Stimulated activated CD4-positive, alpha-beta T cell treated with anti-CD3 and anti-CD28 coated beads, Interleukin-2, amount 100 ng/mL, for 48 hours (primary cell): ENCODE results near the gene R3HCC1L.
"Not testable (repeated sequence)": the region's sequence is repeated elsewhere in the genome, so short reads cannot be mapped to it uniquely, and the experiment has no call there.

Experiments used
- DNase-seq, 2 donors: peaks; one replicate each; pipeline ENCODE4 v3.0.0-alpha.2; 2020

Gene R3HCC1L

GRCh38 chr10:98133075-98133752, 1.2 kb upstream of the R3HCC1L start:
- not testable (repeated sequence) for DNase-seq

GRCh38 chr10:98134117-98134430, 383 bp upstream of the R3HCC1L start:
- DNase-seq: no peak

GRCh38 chr10:98135222-98135899, 904 bp downstream of the R3HCC1L start:
- DNase-seq: peak in 1 of 2 donors; percentile 13

- DNase-seq: not testable (repeated sequence)
Observed at GRCh38 chr10:98136775-98137174, 2.3 kb downstream of the R3HCC1L start.

- no peak for DNase-seq
Observed at GRCh38 chr10:98138031-98138430, 3.6 kb downstream of the R3HCC1L start.

GRCh38 chr10:98139431-98139830, 5.0 kb downstream of the R3HCC1L start:
- no peak for DNase-seq

GRCh38 chr10:98141484-98142073, 7.1 kb downstream of the R3HCC1L start:
- DNase-seq: no peak

- no peak for DNase-seq
Observed at GRCh38 chr10:98144985-98145384, 10.5 kb downstream of the R3HCC1L start.

- no peak for DNase-seq
Observed at GRCh38 chr10:98149858-98150257, 15.4 kb downstream of the R3HCC1L start.

GRCh38 chr10:98150544-98150943, 16.1 kb downstream of the R3HCC1L start:
- no peak for DNase-seq

GRCh38 chr10:98152778-98153177, 18.3 kb downstream of the R3HCC1L start:
- DNase-seq: not testable (repeated sequence)

- DNase-seq: not testable (repeated sequence)
Observed at GRCh38 chr10:98153213-98153958, 18.9 kb downstream of the R3HCC1L start.

- no peak for DNase-seq
Observed at GRCh38 chr10:98154076-98154475, 19.6 kb downstream of the R3HCC1L start.

- DNase-seq: no peak
Observed at GRCh38 chr10:98158576-98158975, 24.1 kb downstream of the R3HCC1L start.

GRCh38 chr10:98163941-98164340, 29.5 kb downstream of the R3HCC1L start:
- no peak for DNase-seq

GRCh38 chr10:98167191-98167590, 32.7 kb downstream of the R3HCC1L start:
- DNase-seq: no peak

- DNase-seq: no peak
Observed at GRCh38 chr10:98168147-98168546, 33.7 kb downstream of the R3HCC1L start.

- no peak for DNase-seq
Observed at GRCh38 chr10:98168766-98169165, 34.3 kb downstream of the R3HCC1L start.

GRCh38 chr10:98169379-98169778, 34.9 kb downstream of the R3HCC1L start:
- no peak for DNase-seq

GRCh38 chr10:98170249-98171117, 36.0 kb downstream of the R3HCC1L start:
- DNase-seq: peak; percentile 13 to 19

GRCh38 chr10:98172073-98172472, 37.6 kb downstream of the R3HCC1L start:
- no peak for DNase-seq

GRCh38 chr10:98172495-98172894, 38.0 kb downstream of the R3HCC1L start:
- no peak for DNase-seq

- no peak for DNase-seq
Observed at GRCh38 chr10:98173260-98173659, 38.8 kb downstream of the R3HCC1L start.
